ENCODE measurements around the gene METRN. TPM values are rescaled to one million over a fixed set of nuclear protein-coding genes. Genes with fewer than 3 reads are reported as not detected.

The METRN gene
- polyA plus RNA-seq, 1 donor (not counting 4 experiments of a cell fraction or from before 2014, with no cell fraction given), result 42.1 TPM

DNA sequence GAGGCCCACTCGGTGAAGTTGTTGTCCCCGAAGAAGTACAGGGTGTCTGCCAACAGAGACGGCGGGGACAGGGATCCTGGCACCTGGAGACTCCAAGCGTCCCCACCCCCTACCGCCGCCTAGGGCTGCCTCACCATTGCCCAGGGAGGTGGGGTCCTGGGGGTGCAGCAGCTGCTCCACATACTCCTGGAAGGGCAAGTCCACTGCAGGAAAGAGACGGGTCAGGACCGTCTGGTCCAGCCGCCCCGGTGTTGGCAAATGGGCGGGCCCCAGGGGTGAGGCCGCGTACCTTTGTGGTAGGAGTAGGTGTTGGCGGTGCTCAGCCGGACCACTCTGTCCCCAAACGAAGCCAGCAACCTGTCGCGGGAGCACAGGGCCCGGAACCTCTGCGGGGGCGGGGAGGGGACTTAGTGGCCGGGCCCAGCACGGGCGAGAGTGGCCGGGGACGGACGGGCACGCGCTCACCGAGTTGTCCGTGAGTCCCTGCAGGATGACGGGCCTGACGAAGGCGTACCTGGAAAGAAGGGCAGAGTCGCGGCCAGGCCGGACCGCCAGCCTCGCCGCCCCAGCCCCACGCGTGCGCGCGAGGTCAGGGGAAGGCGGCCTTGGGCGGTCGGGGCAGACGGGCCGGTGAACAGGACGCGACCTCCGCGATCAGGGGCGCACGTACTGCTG lies 31.4 kb upstream of the METRN start:
- Histone ChIP-seq H3K36me3 (ENCODE audit: control insufficient read depth in 2 of 2, extremely low read depth in 1 of 2, insufficient read depth in 2 of 2, low read length in 2 of 2) (peaks cover 12 to 37% of the 10 kb centered on the region in 2 experiments), H3K4me2 (ENCODE audit: control insufficient read depth, extremely low read depth, insufficient read depth, low read depth, low read length) (peak overlapping the region; percentile 80), H3K4me3 (ENCODE audit: control insufficient read depth in 2 of 3, extremely low read depth in 1 of 3, insufficient read depth in 2 of 3, low read depth in 1 of 3, low read length in 3 of 3) (peak overlapping the region; percentile 60 to 68 (median 66)), H3K27ac (ENCODE audit: control insufficient read depth, insufficient read depth, low read length) (peak overlapping the region; percentile 31), H2AFZ (ENCODE audit: control insufficient read depth, low read length) (no peak overlapping the region), H3K27me3 (ENCODE audit: control insufficient read depth, extremely low read depth, insufficient read depth, low read length) (no peaks in the 10 kb centered on the region), H3K9ac (ENCODE audit: control insufficient read depth, extremely low read depth, insufficient read depth, low read length) (peak overlapping the region; percentile 60), H4K20me1 (ENCODE audit: control insufficient read depth, extremely low read depth, insufficient read depth, low read length) (peaks cover 16% of the 10 kb centered on the region), H3K9me3 (ENCODE audit: control insufficient read depth, low read depth, low read length) (no peaks in the 10 kb centered on the region), H3K79me2 (ENCODE audit: control insufficient read depth, insufficient read depth, low read length) (peaks cover 37% of the 10 kb centered on the region), H3K4me1 (ENCODE audit: control insufficient read depth, extremely low read depth, insufficient read depth, low read length) (peaks cover 27% of the 10 kb centered on the region), H3K9me1 (ENCODE audit: control insufficient read depth, extremely low read depth, insufficient read depth, low read length) (no peaks in the 10 kb centered on the region)
- no peak for FAIRE-seq
- no peak for TF ChIP-seq EZH2 (IDR thresholded peaks at IDR 0.05; ENCODE audit: low read length)
- TF ChIP-seq CTCF (optimal IDR thresholded peaks at IDR 0.05 in 1 of 3, IDR thresholded peaks at IDR 0.05 in 1 of 3, conservative IDR thresholded peaks at IDR 0.05 in 1 of 3; ENCODE audit: extremely low read depth in 1 of 3, insufficient read depth in 2 of 3, low read length in 3 of 3), result no peak
- DNase-seq (ENCODE audit: low read depth, low spot score), result no peak
- dilution Hi-C loops (cut with MboI; ENCODE audit: extremely low pct_ligation_motif_present, low sequenced_read_pairs), result no loop called here

DNA sequence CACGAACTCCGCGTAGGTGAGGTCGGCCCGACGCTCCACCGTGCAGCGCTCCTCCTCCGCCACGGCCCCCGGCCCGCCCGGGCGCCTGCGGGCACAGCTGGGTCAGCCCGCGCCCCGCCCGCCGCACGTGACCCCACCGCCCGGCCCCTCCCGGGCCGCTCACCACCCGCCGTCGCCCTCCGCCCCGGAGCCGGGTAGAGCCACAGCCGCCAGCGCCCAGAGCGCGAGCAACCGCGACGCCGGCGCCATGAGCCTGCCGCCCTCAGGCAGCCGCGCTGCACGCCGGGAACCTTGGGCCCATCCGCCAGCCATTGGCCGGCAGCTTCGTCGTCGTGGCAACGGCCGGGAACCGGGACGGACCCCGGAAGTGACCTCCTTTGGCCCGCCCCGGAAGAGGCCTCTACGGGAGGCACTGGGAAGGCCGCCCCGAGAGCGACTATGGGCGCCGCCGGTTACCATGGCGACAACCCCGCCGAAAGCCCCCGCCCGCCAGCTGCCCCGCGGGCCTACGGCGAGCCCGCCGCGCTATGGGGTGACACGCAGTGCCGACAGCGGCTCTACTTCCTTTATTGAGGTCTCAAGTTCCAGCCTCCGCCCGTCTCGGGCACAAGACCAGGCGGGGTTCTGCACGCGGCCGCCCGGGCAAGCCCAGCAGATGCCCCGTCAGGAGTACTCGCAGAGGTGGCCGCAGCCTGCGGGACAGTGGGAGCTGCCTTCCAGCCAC lies 30.7 kb upstream of the METRN start, which contains the start of gene JMJD8:
Gene JMJD8 (minus strand): TSS at position 264 of the 724 bp plus-strand sequence. CDS start 15 bp downstream, at position 249.
- H3K79me2 ChIP-seq (ENCODE audit: control insufficient read depth, insufficient read depth, low read length), result peaks cover 37% of the 10 kb centered on the region
- H3K9ac ChIP-seq (ENCODE audit: control insufficient read depth, extremely low read depth, insufficient read depth, low read length), result peak within 1 kb of the TSS; percentile 60
- dilution Hi-C loops (cut with MboI; ENCODE audit: extremely low pct_ligation_motif_present, low sequenced_read_pairs), result no loop called here
- peak within 1 kb of the TSS; percentile 36 for H3K27ac ChIP-seq (ENCODE audit: control insufficient read depth, insufficient read depth, low read length)
- H3K27me3 ChIP-seq (ENCODE audit: control insufficient read depth, extremely low read depth, insufficient read depth, low read length), result no peaks in the 10 kb centered on the region
- DNase-seq (ENCODE audit: low read depth, low spot score) (no peak), FAIRE-seq (no peak)
- peaks cover 12 to 37% of the 10 kb centered on the region in 2 experiments for H3K36me3 ChIP-seq (ENCODE audit: control insufficient read depth in 2 of 2, extremely low read depth in 1 of 2, insufficient read depth in 2 of 2, low read length in 2 of 2)
- H3K9me3 ChIP-seq (ENCODE audit: control insufficient read depth, low read depth, low read length), result no peaks in the 10 kb centered on the region
- H2AFZ ChIP-seq (ENCODE audit: control insufficient read depth, low read length), result no peak within 1 kb of the TSS
- peaks cover 16% of the 10 kb centered on the region for H4K20me1 ChIP-seq (ENCODE audit: control insufficient read depth, extremely low read depth, insufficient read depth, low read length)
- TF ChIP-seq CTCF (optimal IDR thresholded peaks at IDR 0.05 in 1 of 3, IDR thresholded peaks at IDR 0.05 in 1 of 3, conservative IDR thresholded peaks at IDR 0.05 in 1 of 3; ENCODE audit: extremely low read depth in 1 of 3, insufficient read depth in 2 of 3, low read length in 3 of 3), result no peak
- no peak for TF ChIP-seq EZH2 (IDR thresholded peaks at IDR 0.05; ENCODE audit: low read length)
- peaks cover 27% of the 10 kb centered on the region for H3K4me1 ChIP-seq (ENCODE audit: control insufficient read depth, extremely low read depth, insufficient read depth, low read length)
- H3K4me2 ChIP-seq (ENCODE audit: control insufficient read depth, extremely low read depth, insufficient read depth, low read depth, low read length), result peak within 1 kb of the TSS; percentile 80
- H3K9me1 ChIP-seq (ENCODE audit: control insufficient read depth, extremely low read depth, insufficient read depth, low read length), result no peaks in the 10 kb centered on the region
- peak within 1 kb of the TSS; percentile 60 to 68 (median 66) for H3K4me3 ChIP-seq (ENCODE audit: control insufficient read depth in 2 of 3, extremely low read depth in 1 of 3, insufficient read depth in 2 of 3, low read depth in 1 of 3, low read length in 3 of 3)
